HEK293 (cell line): Measurements from ENCODE around the gene HPS6.

ENCODE experiments used
- CTCF ChIA-PET: fragments of 350-600 bp; formaldehyde crosslinking; extraction: SDS; loops from one replicate; lab custom pipeline; 2021; ENCODE audit warnings: antibody characterized with exemption; lab: Yijun Ruan, JAX
- POLR2A ChIA-PET: fragments of 300-600 bp; formaldehyde crosslinking; extraction: SDS; loops from one replicate; lab custom pipeline; 2020; ENCODE audit warnings: antibody characterized with exemption, inconsistent platforms; lab: Yijun Ruan, JAX
- H3K27ac ChIP-seq: fragments of 200-500 bp; sonication (Bioruptor generic); 2 replicates; pipeline ENCODE4 v1.5.1; 2014; ENCODE audit warnings: low read depth, low read length, control low read depth, inconsistent platforms; ENCODE audit errors: extremely low read depth
- H3K36me3 ChIP-seq, 2 experiments: fragments of 200-500 bp in 1 of 2; sonication (Bioruptor generic) in 1 of 2; 1 replicate in 1 of 2; 2 replicates in 1 of 2; pipeline ENCODE4 v1.5.1; 2014 to 2017; ENCODE audit warnings: inconsistent platforms in 2 of 2, low read length in 2 of 2; ENCODE audit not compliant: control insufficient read depth in 2 of 2, insufficient read depth in 1 of 2
- H3K4me1 ChIP-seq: fragments of 200-500 bp; sonication (Bioruptor generic); 2 replicates; pipeline ENCODE4 v1.5.1; 2014; ENCODE audit warnings: mild to moderate bottlenecking, low read length, inconsistent platforms; ENCODE audit not compliant: control insufficient read depth, insufficient read depth
- H3K4me3 ChIP-seq: 2 replicates; pipeline ENCODE4 v1.5.1; 2011; ENCODE audit warnings: low read depth, mild to moderate bottlenecking, control low read depth, low read length, moderate library complexity
- H3K9me3 ChIP-seq: fragments of 200-500 bp; sonication (Bioruptor generic); 2 replicates; pipeline ENCODE4 v1.5.1; 2014; ENCODE audit warnings: low read depth, low read length, inconsistent platforms; ENCODE audit not compliant: control insufficient read depth, insufficient read depth
- CTCF ChIP-seq: fragments of 450-650 bp; formaldehyde crosslinking; IDR thresholded peaks from 2 replicates; pipeline ENCODE4 v1.5.1; 2016; ENCODE audit warnings: missing biosample characterization, missing genetic modification characterization
- GLIS2 ChIP-seq: fragments of 450-650 bp; formaldehyde crosslinking; IDR thresholded peaks from 2 replicates; pipeline ENCODE4 v1.5.1; 2016; ENCODE audit warnings: missing biosample characterization, missing genetic modification characterization
- INSM2 ChIP-seq: fragments of 450-650 bp; formaldehyde crosslinking; IDR thresholded peaks from 2 replicates; pipeline ENCODE4 v1.5.1; 2016; ENCODE audit warnings: missing biosample characterization, missing genetic modification characterization
- KLF1 ChIP-seq: fragments of 450-650 bp; formaldehyde crosslinking; IDR thresholded peaks from 2 replicates; pipeline ENCODE4 v1.5.1; 2016; ENCODE audit warnings: missing biosample characterization, missing genetic modification characterization
- KLF8 ChIP-seq: fragments of 450-650 bp; formaldehyde crosslinking; IDR thresholded peaks from 2 replicates; pipeline ENCODE4 v1.5.1; 2016; ENCODE audit warnings: missing biosample characterization, missing genetic modification characterization
- MZF1 ChIP-seq: fragments of 450-650 bp; formaldehyde crosslinking; IDR thresholded peaks from 2 replicates; pipeline ENCODE4 v1.5.1; 2017; ENCODE audit warnings: missing biosample characterization, missing genetic modification characterization, borderline replicate concordance
- SP7 ChIP-seq: fragments of 450-650 bp; formaldehyde crosslinking; IDR thresholded peaks from 2 replicates; pipeline ENCODE4 v1.5.1; 2016; ENCODE audit warnings: missing biosample characterization, missing genetic modification characterization
- WT1 ChIP-seq: fragments of 450-650 bp; formaldehyde crosslinking; IDR thresholded peaks from 2 replicates; pipeline ENCODE4 v1.5.1; 2016; ENCODE audit warnings: missing biosample characterization, missing genetic modification characterization
- ZBTB8A ChIP-seq: fragments of 450-650 bp; formaldehyde crosslinking; IDR thresholded peaks from 2 replicates; pipeline ENCODE4 v1.5.1; 2016; ENCODE audit warnings: missing biosample characterization, missing genetic modification characterization
- ZFP41 ChIP-seq: fragments of 450-650 bp; formaldehyde crosslinking; IDR thresholded peaks from 2 replicates; pipeline ENCODE4 v1.5.1; 2016; ENCODE audit warnings: missing biosample characterization, missing genetic modification characterization, borderline replicate concordance
- ZNF350 ChIP-seq: fragments of 450-650 bp; formaldehyde crosslinking; IDR thresholded peaks from 2 replicates; pipeline ENCODE4 v1.5.0; 2017; ENCODE audit warnings: missing biosample characterization, mild to moderate bottlenecking, missing genetic modification characterization
- ZNF354C ChIP-seq: fragments of 450-650 bp; formaldehyde crosslinking; IDR thresholded peaks from 2 replicates; pipeline ENCODE4 v1.5.1; 2016; ENCODE audit warnings: missing biosample characterization, missing genetic modification characterization, low read depth, borderline replicate concordance
- ZNF398 ChIP-seq: fragments of 450-650 bp; formaldehyde crosslinking; IDR thresholded peaks from 2 replicates; pipeline ENCODE4 v1.5.1; 2017; ENCODE audit warnings: missing biosample characterization, missing genetic modification characterization
- ZNF488 ChIP-seq: fragments of 450-650 bp; formaldehyde crosslinking; IDR thresholded peaks from 2 replicates; pipeline ENCODE4 v1.5.1; 2016; ENCODE audit warnings: missing biosample characterization, missing genetic modification characterization
- ZNF530 ChIP-seq: fragments of 450-650 bp; formaldehyde crosslinking; IDR thresholded peaks from 2 replicates; pipeline ENCODE4 v1.5.1; 2016; ENCODE audit warnings: low read depth, missing biosample characterization, missing genetic modification characterization
- ZNF623 ChIP-seq: fragments of 450-650 bp; formaldehyde crosslinking; IDR thresholded peaks from 2 replicates; pipeline ENCODE4 v1.5.1; 2016; ENCODE audit warnings: missing biosample characterization, missing genetic modification characterization

Gene HPS6

GRCh38 chr10:102111276-102111675 is 46.1 kb downstream of the HPS6 start:
- H3K4me3 ChIP-seq: no peak overlapping the region
- ChIA-PET CTCF (interaction anchor here (1.2 to 2.6 kb wide), 5 partner anchors 10 to 276 kb away, joined by 3 to 7 read pairs (median 4); no protein-coding TSS in a partner anchor), POLR2A (interaction anchor here (1.6 kb wide), 1 partner anchor 9 kb away, joined by 7 read pairs; no protein-coding TSS in a partner anchor)
- no peak overlapping the region for H3K27ac ChIP-seq
- peaks cover 20 to 51% of the 10 kb centered on the region in 2 experiments for H3K36me3 ChIP-seq
- TF ChIP-seq SP7: no peak
- no peak for TF ChIP-seq ZNF398
- TF ChIP-seq ZFP41 (tag by site-specific recombination): no peak
- TF ChIP-seq GLIS2 (tag by site-specific recombination): no peak
- TF ChIP-seq ZNF488: no peak
- TF ChIP-seq ZNF354C: no peak
- no peak for TF ChIP-seq KLF8 (tag by site-specific recombination)
- no peak for TF ChIP-seq ZNF530
- TF ChIP-seq MZF1 (tag by site-specific recombination): no peak
- TF ChIP-seq ZNF350 (tag by site-specific recombination): no peak
- no peak for TF ChIP-seq WT1
- H3K9me3 ChIP-seq: no peaks in the 10 kb centered on the region
- peaks cover 18% of the 10 kb centered on the region for H3K4me1 ChIP-seq

- TF ChIP-seq KLF1 (tag by site-specific recombination) (peak; percentile 65), SP7 (0 out of 2 replicates have a peak, but pooled peaks have one; percentile 16), CTCF (tag by site-specific recombination) (peak; percentile 37; the same call in 1 of the 2 replicates), INSM2 (no peak), ZNF623 (tag by site-specific recombination) (0 out of 2 replicates have a peak, but pooled peaks have one; percentile 13), ZBTB8A (0 out of 2 replicates have a peak, but pooled peaks have one; percentile 15)
- TF ChIP-seq, all 188 proteins: peak for 5
- H3K9me3 ChIP-seq: no peaks in the 10 kb centered on the region
- ChIA-PET POLR2A (interaction anchor here (0.5 to 1.6 kb wide), 4 partner anchors 10 to 330 kb away, joined by 3 to 7 read pairs (median 4); no protein-coding TSS in a partner anchor), CTCF (interaction anchor here (0.6 to 1.5 kb wide), 6 partner anchors 16 to 277 kb away, joined by 3 to 4 read pairs (median 3); no protein-coding TSS in a partner anchor)
- no peak overlapping the region for H3K27ac ChIP-seq
- H3K4me3 ChIP-seq: no peak overlapping the region
- H3K36me3 ChIP-seq: peaks cover 19 to 44% of the 10 kb centered on the region in 2 experiments
- peaks cover 27% of the 10 kb centered on the region for H3K4me1 ChIP-seq
These were observed 47.2 kb downstream of the HPS6 start for GRCh38 chr10:102112210-102112817.
